Measurements from ENCODE around the gene CEACAM7. TPM values are rescaled to one million over a fixed set of nuclear protein-coding genes. Genes with fewer than 3 reads are reported as not detected.

Gene CEACAM7
- total RNA-seq, 1 donor from 2014 or later = 3.4 TPM

- no peaks in the 10 kb centered on the region for H3K27me3 ChIP-seq
- no peak overlapping the region for H3K4me3 ChIP-seq
- DNase-seq (ENCODE audit: extremely low spot score in 2 of 2) = peak in 1 of 2 donors; percentile 64
- H3K4me1 ChIP-seq = no peaks in the 10 kb centered on the region
- H3K27ac ChIP-seq = no peak overlapping the region
- no peak for TF ChIP-seq CTCF (IDR thresholded peaks at IDR 0.05)
- TF ChIP-seq POLR2A (IDR thresholded peaks at IDR 0.05) = no peak
- no peak for TF ChIP-seq POLR2AphosphoS5 (IDR thresholded peaks at IDR 0.05; ENCODE audit: insufficient read depth in 1 of 2, low read depth in 1 of 2)
- no peaks in the 10 kb centered on the region for H3K9me3 ChIP-seq
- H3K36me3 ChIP-seq = no peaks in the 10 kb centered on the region
- intact Hi-C loops (cut with DNase I) = no loop called here
Measured at GRCh38 chr19:41695745-41696144, 7.7 kb upstream of the CEACAM7 start.

- no peaks in the 10 kb centered on the region for H3K27me3 ChIP-seq
- no peaks in the 10 kb centered on the region for H3K4me1 ChIP-seq
- no peak for TF ChIP-seq CTCF (IDR thresholded peaks at IDR 0.05)
- no peak for TF ChIP-seq POLR2A (IDR thresholded peaks at IDR 0.05)
- TF ChIP-seq POLR2AphosphoS5 (IDR thresholded peaks at IDR 0.05; ENCODE audit: insufficient read depth in 1 of 2, low read depth in 1 of 2) = no peak
- H3K9me3 ChIP-seq = no peaks in the 10 kb centered on the region
- H3K36me3 ChIP-seq = no peaks in the 10 kb centered on the region
- intact Hi-C loops (cut with DNase I) = no loop called here
- no peak overlapping the region for H3K27ac ChIP-seq
- peak in 1 of 2 donors; percentile 72 for DNase-seq (ENCODE audit: extremely low spot score in 2 of 2)
- H3K4me3 ChIP-seq = no peak overlapping the region
Measured at GRCh38 chr19:41694831-41695635, 7.0 kb upstream of the CEACAM7 start.

- DNase-seq (ENCODE audit: extremely low spot score in 2 of 2) = peak in 1 of 2 donors; percentile 61
- no peaks in the 10 kb centered on the region for H3K27me3 ChIP-seq
- TF ChIP-seq CTCF (IDR thresholded peaks at IDR 0.05) (no peak), POLR2AphosphoS5 (IDR thresholded peaks at IDR 0.05; ENCODE audit: insufficient read depth in 1 of 2, low read depth in 1 of 2) (no peak), POLR2A (IDR thresholded peaks at IDR 0.05) (no peak)
- no peak overlapping the region for H3K27ac ChIP-seq
- H3K36me3 ChIP-seq = no peaks in the 10 kb centered on the region
- no peaks in the 10 kb centered on the region for H3K9me3 ChIP-seq
- intact Hi-C loops (cut with DNase I) = no loop called here
- H3K4me3 ChIP-seq = no peak overlapping the region
- H3K4me1 ChIP-seq = no peaks in the 10 kb centered on the region
Measured at GRCh38 chr19:41694196-41694595, 6.1 kb upstream of the CEACAM7 start.

- H3K4me1 ChIP-seq = no peaks in the 10 kb centered on the region
- intact Hi-C loops (cut with DNase I) = no loop called here
- DNase-seq (ENCODE audit: extremely low spot score in 2 of 2) = peak; percentile 25 to 72
- H3K27ac ChIP-seq = no peak overlapping the region
- no peaks in the 10 kb centered on the region for H3K36me3 ChIP-seq
- H3K27me3 ChIP-seq = no peaks in the 10 kb centered on the region
- no peaks in the 10 kb centered on the region for H3K9me3 ChIP-seq
- no peak overlapping the region for H3K4me3 ChIP-seq
- no peak for TF ChIP-seq POLR2AphosphoS5 (IDR thresholded peaks at IDR 0.05; ENCODE audit: insufficient read depth in 1 of 2, low read depth in 1 of 2)
- TF ChIP-seq POLR2A (IDR thresholded peaks at IDR 0.05) = no peak
- TF ChIP-seq CTCF (IDR thresholded peaks at IDR 0.05) = no peak
Measured at GRCh38 chr19:41691268-41691970, 3.3 kb upstream of the CEACAM7 start.

- Histone ChIP-seq H3K27ac (no peak overlapping the region), H3K4me1 (no peaks in the 10 kb centered on the region), H3K36me3 (no peaks in the 10 kb centered on the region), H3K27me3 (no peaks in the 10 kb centered on the region), H3K9me3 (no peaks in the 10 kb centered on the region), H3K4me3 (no peak overlapping the region)
- TF ChIP-seq POLR2AphosphoS5 (IDR thresholded peaks at IDR 0.05; ENCODE audit: insufficient read depth in 1 of 2, low read depth in 1 of 2) (no peak), POLR2A (IDR thresholded peaks at IDR 0.05) (no peak), CTCF (IDR thresholded peaks at IDR 0.05) (no peak)
- intact Hi-C loops (cut with DNase I) = no loop called here
- DNase-seq (ENCODE audit: extremely low spot score in 2 of 2) = no peak
Measured at GRCh38 chr19:41690801-41691065, 2.7 kb upstream of the CEACAM7 start.

Data from vagina (tissue), 2 donors.